ENCODE results near the gene SETBP1.

Gene SETBP1

GRCh38 chr18:44915213-44915612, 234.5 kb downstream of the SETBP1 start:
- no peak for DNase-seq

- DNase-seq: no peak
Observed at GRCh38 chr18:44915661-44916060, 235.0 kb downstream of the SETBP1 start.

GRCh38 chr18:44916429-44917207, 235.9 kb downstream of the SETBP1 start:
- no peak for DNase-seq

GRCh38 chr18:44917216-44918141, 236.8 kb downstream of the SETBP1 start:
- DNase-seq: no peak

- DNase-seq: no peak
Observed at GRCh38 chr18:44918142-44918476, 237.4 kb downstream of the SETBP1 start.

GRCh38 chr18:44920441-44920840, 239.8 kb downstream of the SETBP1 start:
- no peak for DNase-seq

- DNase-seq: no peak
Observed at GRCh38 chr18:44921974-44922373, 241.3 kb downstream of the SETBP1 start.

GRCh38 chr18:44922968-44923367, 242.3 kb downstream of the SETBP1 start:
- no peak for DNase-seq

GRCh38 chr18:44924785-44925499, 244.3 kb downstream of the SETBP1 start:
- DNase-seq: no peak

- DNase-seq: no peak
Observed at GRCh38 chr18:44927127-44927849, 246.6 kb downstream of the SETBP1 start.

GRCh38 chr18:44934901-44935300, 254.2 kb downstream of the SETBP1 start:
- DNase-seq: no peak

- DNase-seq: no peak
Observed at GRCh38 chr18:44935455-44935854, 254.8 kb downstream of the SETBP1 start.

GRCh38 chr18:44936485-44936884, 255.8 kb downstream of the SETBP1 start:
- DNase-seq: peak; percentile 22

- peak; percentile 43 for DNase-seq
Observed at GRCh38 chr18:44937960-44938719, 257.5 kb downstream of the SETBP1 start.

- DNase-seq: peak; percentile 54
Observed at GRCh38 chr18:44938720-44939665, 258.3 kb downstream of the SETBP1 start.

GRCh38 chr18:44941516-44941915, 260.8 kb downstream of the SETBP1 start:
- no peak for DNase-seq

GRCh38 chr18:44942073-44942472, 261.4 kb downstream of the SETBP1 start:
- peak; percentile 4 for DNase-seq

GRCh38 chr18:44943311-44943881, 262.7 kb downstream of the SETBP1 start:
- peak; percentile 95 for DNase-seq

GRCh38 chr18:44944461-44944860, 263.8 kb downstream of the SETBP1 start:
- no peak for DNase-seq

- peak; percentile 17 for DNase-seq
Observed at GRCh38 chr18:44945888-44946401, 265.3 kb downstream of the SETBP1 start.

Measured in islet precursor cell (in vitro differentiated cells).